H9 (cell line): ENCODE results near the gene AP3B2. TPM values are rescaled to one million over a fixed set of nuclear protein-coding genes. Genes with fewer than 3 reads are reported as not detected.

Experiments used
- DNase-seq: peaks from one replicate; pipeline ENCODE4 v3.0.0-alpha.2; 2017
- H2AFZ ChIP-seq: one replicate; pipeline ENCODE4 v1.6.1; 2013; ENCODE audit warnings: mild to moderate bottlenecking, low read length, control low read depth, moderate library complexity
- H2AK5ac ChIP-seq: 2 replicates; pipeline ENCODE4 v1.6.1; 2013; ENCODE audit warnings: low read length, control low read depth, mixed read lengths; ENCODE audit not compliant: insufficient read length
- H2BK120ac ChIP-seq: one replicate; pipeline ENCODE4 v1.6.1; 2013; ENCODE audit warnings: low read depth, mild to moderate bottlenecking, low read length, control low read depth, inconsistent platforms; ENCODE audit not compliant: poor library complexity, severe bottlenecking
- H2BK12ac ChIP-seq: 2 replicates; pipeline ENCODE4 v1.6.1; 2013; ENCODE audit warnings: low read length, control low read depth, mixed read lengths, low read depth; ENCODE audit not compliant: insufficient read length
- H2BK15ac ChIP-seq: 2 replicates; pipeline ENCODE4 v1.6.1; 2013; ENCODE audit warnings: low read depth, low read length, control low read depth
- H2BK20ac ChIP-seq: one replicate; pipeline ENCODE4 v1.6.1; 2013; ENCODE audit warnings: low read depth, mild to moderate bottlenecking, low read length, control low read depth, inconsistent platforms; ENCODE audit not compliant: poor library complexity, severe bottlenecking
- H2BK5ac ChIP-seq: 2 replicates; pipeline ENCODE4 v1.6.1; 2013; ENCODE audit warnings: low read length, control low read depth, mixed read lengths; ENCODE audit not compliant: insufficient read length
- H3K14ac ChIP-seq: 2 replicates; pipeline ENCODE4 v1.6.1; 2013; ENCODE audit warnings: low read length, control low read depth; ENCODE audit not compliant: insufficient read depth
- H3K18ac ChIP-seq: 2 replicates; pipeline ENCODE4 v1.6.1; 2013; ENCODE audit warnings: low read depth, mild to moderate bottlenecking, mixed read lengths, low read length, control low read depth; ENCODE audit not compliant: insufficient read length
- H3K23ac ChIP-seq: 2 replicates; pipeline ENCODE4 v1.6.1; 2013; ENCODE audit warnings: low read length, control low read depth, mixed read lengths, low read depth; ENCODE audit not compliant: insufficient read length
- H3K23me2 ChIP-seq: 2 replicates; pipeline ENCODE4 v1.6.1; 2013; ENCODE audit warnings: low read depth, mild to moderate bottlenecking, mixed read lengths, low read length, control low read depth; ENCODE audit not compliant: insufficient read length, poor library complexity, severe bottlenecking
- H3K27ac ChIP-seq: 2 replicates; pipeline ENCODE4 v1.5.1; 2013; ENCODE audit warnings: low read length, control low read depth, mixed read lengths, low read depth; ENCODE audit not compliant: insufficient read length
- H3K27me3 ChIP-seq: 2 replicates; pipeline ENCODE4 v1.6.1; 2013; ENCODE audit warnings: low read length, control low read depth, inconsistent platforms; ENCODE audit not compliant: insufficient read depth
- H3K4ac ChIP-seq: 2 replicates; pipeline ENCODE4 v1.6.1; 2013; ENCODE audit warnings: low read depth, mild to moderate bottlenecking, control low read depth, inconsistent platforms, low read length, moderate library complexity
- H3K4me1 ChIP-seq: 2 replicates; pipeline ENCODE4 v1.6.1; 2013; ENCODE audit warnings: low read length, control low read depth, inconsistent platforms; ENCODE audit not compliant: insufficient read depth
- H3K4me2 ChIP-seq: 2 replicates; pipeline ENCODE4 v1.6.1; 2013; ENCODE audit warnings: low read length, control low read depth, mixed read lengths; ENCODE audit not compliant: insufficient read length, insufficient read depth
- H3K56ac ChIP-seq: 2 replicates; pipeline ENCODE4 v1.6.1; 2013; ENCODE audit warnings: low read depth, mild to moderate bottlenecking, mixed read lengths, low read length, control low read depth; ENCODE audit not compliant: insufficient read length
- H3K79me1 ChIP-seq: 2 replicates; pipeline ENCODE4 v1.6.1; 2013; ENCODE audit warnings: low read depth, mild to moderate bottlenecking, moderate library complexity, low read length, control low read depth, inconsistent platforms; ENCODE audit not compliant: insufficient read depth, poor library complexity, severe bottlenecking
- H3K79me2 ChIP-seq: 2 replicates; pipeline ENCODE4 v1.6.1; 2013; ENCODE audit warnings: low read length, control low read depth, inconsistent platforms; ENCODE audit not compliant: insufficient read depth
- H3K9ac ChIP-seq: 2 replicates; pipeline ENCODE4 v1.6.1; 2013; ENCODE audit warnings: low read length, control low read depth, mixed read lengths; ENCODE audit not compliant: insufficient read length; ENCODE audit errors: extremely low read depth
- H3K9me3 ChIP-seq: one replicate; pipeline ENCODE4 v1.6.1; 2013; ENCODE audit warnings: low read depth, low read length, inconsistent platforms; ENCODE audit not compliant: control insufficient read depth
- H3T11ph ChIP-seq: one replicate; pipeline ENCODE4 v1.6.1; 2013; ENCODE audit warnings: mild to moderate bottlenecking, low read length, control low read depth, inconsistent platforms
- H4K20me1 ChIP-seq: one replicate; pipeline ENCODE4 v1.6.1; 2013; ENCODE audit not compliant: control insufficient read depth, insufficient read length, insufficient read depth
- H4K5ac ChIP-seq: 2 replicates; pipeline ENCODE4 v1.6.1; 2013; ENCODE audit warnings: low read depth, mild to moderate bottlenecking, mixed read lengths, low read length, control low read depth; ENCODE audit not compliant: insufficient read length
- H4K8ac ChIP-seq: replicated peaks from 2 replicates; pipeline ENCODE4 v1.6.1; 2013; ENCODE audit warnings: low read length, control low read depth, mixed read lengths, low read depth; ENCODE audit not compliant: insufficient read length
- H4K91ac ChIP-seq: 2 replicates; pipeline ENCODE4 v1.6.1; 2013; ENCODE audit warnings: low read depth, mild to moderate bottlenecking, moderate library complexity, mixed read lengths, low read length, control low read depth; ENCODE audit not compliant: insufficient read length
- H3K27ac Mint-ChIP-seq, 3 experiments: 2 replicates in 2 of 3; 3 replicates in 1 of 3; pipeline ENCODE4 v1.8.0; 2020 to 2021; ENCODE audit warnings: mixed read lengths in 3 of 3, mild to moderate bottlenecking in 1 of 3, moderate library complexity in 1 of 3
- H3K27me3 Mint-ChIP-seq: 2 replicates; pipeline ENCODE4 v1.8.0; 2021; ENCODE audit warnings: low read depth, mild to moderate bottlenecking, moderate library complexity, mixed read lengths
- H3K36me3 Mint-ChIP-seq, 3 experiments: 2 replicates in 2 of 3; 3 replicates in 1 of 3; pipeline ENCODE4 v1.8.0; 2020 to 2021; ENCODE audit warnings: low read depth in 3 of 3, mixed read lengths in 3 of 3; ENCODE audit not compliant: insufficient read depth in 1 of 3
- H3K4me1 Mint-ChIP-seq, 2 experiments: 2 replicates each; pipeline ENCODE4 v1.8.0; 2020; ENCODE audit warnings: mixed read lengths in 2 of 2
- H3K4me3 Mint-ChIP-seq, 2 experiments: 2 replicates in 1 of 2; 3 replicates in 1 of 2; pipeline ENCODE4 v1.8.0; 2020 to 2021; ENCODE audit warnings: mild to moderate bottlenecking in 2 of 2, mixed read lengths in 2 of 2, moderate library complexity in 1 of 2
- H3K9me3 Mint-ChIP-seq, 2 experiments: 2 replicates in 1 of 2; 3 replicates in 1 of 2; pipeline ENCODE4 v1.8.0; 2020; ENCODE audit warnings: mild to moderate bottlenecking in 2 of 2, mixed read lengths in 2 of 2, moderate library complexity in 1 of 2
- WGBS: extraction: QIAGEN DNeasy Blood & Tissue Kit; methylation state at CpG from one replicate; pipeline ENCODE4 v1.1.7; 2013; ENCODE audit warnings: missing lambda C conversion rate, low lambda C conversion rate, mixed read lengths; ENCODE audit not compliant: insufficient read length; ENCODE audit errors: extremely low coverage; 5-methylcytosine and 5-hydroxymethylcytosine counted together
- total RNA-seq: library from RNA; stranded (reverse); gene quantifications from 2 replicates; pipeline ENCODE4 v1.2.1, GENCODE V29; 2021
- TF ChIP-seq, protein P1 (sequence below): fragments of 200-600 bp; sonication (generic); conservative IDR thresholded peaks from 3 replicates; pipeline ENCODE4 v1.8.0; 2021; ENCODE audit warnings: antibody characterized with exemption, mild to moderate bottlenecking

AP3B2 gene
- total RNA-seq, 1 experiment from 2014 or later = 10.6 TPM

DNA sequence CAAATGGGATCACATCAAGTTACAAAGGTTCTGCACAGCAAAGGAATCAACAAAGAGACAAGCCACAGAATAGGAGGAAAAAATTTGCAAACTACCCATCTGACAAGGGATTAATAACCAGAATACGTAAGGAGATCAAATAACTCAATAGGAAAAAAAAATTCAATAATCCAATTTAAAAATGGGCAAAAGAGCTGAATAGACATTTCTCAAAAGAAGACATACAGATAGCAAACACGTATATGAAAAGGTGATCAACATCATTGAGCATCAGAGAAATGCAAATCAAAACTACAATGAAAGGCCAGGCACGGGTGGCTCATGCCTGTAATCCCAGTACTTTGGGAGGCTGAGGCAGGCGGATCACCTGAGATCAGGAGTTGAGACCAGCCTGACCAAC lies 39.0 kb downstream of the AP3B2 start:
- Mint-ChIP-seq H3K4me3 (no peak overlapping the region), H3K9me3 (no peaks in the 10 kb centered on the region), H3K27ac (no peak overlapping the region), H3K4me1 (peaks cover 0 to 3% of the 10 kb centered on the region in 2 experiments; a peak in 2 of 4 replicates), H3K36me3 (no peaks in the 10 kb centered on the region; a peak in 1 of 7 replicates), H3K27me3 (no peaks in the 10 kb centered on the region)
- no peaks in the 10 kb centered on the region for H3K23me2 ChIP-seq
- H3K79me2 ChIP-seq = no peaks in the 10 kb centered on the region
- no peak overlapping the region for H2BK20ac ChIP-seq
- H4K20me1 ChIP-seq = no peaks in the 10 kb centered on the region
- no peak for DNase-seq
- no peak overlapping the region for H3K14ac ChIP-seq
- no peak overlapping the region for H3K27ac ChIP-seq
- no peak overlapping the region for H3K4ac ChIP-seq
- no peaks in the 10 kb centered on the region for H3K4me1 ChIP-seq
- H2BK120ac ChIP-seq = no peak overlapping the region
- no peaks in the 10 kb centered on the region for H3K9me3 ChIP-seq
- no peak overlapping the region for H4K91ac ChIP-seq
- no CpG with 5 or more reads among the region's 4 CpGs for WGBS
- H4K8ac ChIP-seq = no peak overlapping the region
- H3K79me1 ChIP-seq = no peaks in the 10 kb centered on the region
- no peak overlapping the region for H3T11ph ChIP-seq
- H2BK5ac ChIP-seq = no peak overlapping the region
- H3K56ac ChIP-seq = no peak overlapping the region
- H2AK5ac ChIP-seq = no peak overlapping the region
- no peak overlapping the region for H2BK15ac ChIP-seq
- H2AFZ ChIP-seq = no peak overlapping the region
- H3K4me2 ChIP-seq = no peak overlapping the region
- H4K5ac ChIP-seq = no peak overlapping the region
- TF ChIP-seq, protein P1, sequence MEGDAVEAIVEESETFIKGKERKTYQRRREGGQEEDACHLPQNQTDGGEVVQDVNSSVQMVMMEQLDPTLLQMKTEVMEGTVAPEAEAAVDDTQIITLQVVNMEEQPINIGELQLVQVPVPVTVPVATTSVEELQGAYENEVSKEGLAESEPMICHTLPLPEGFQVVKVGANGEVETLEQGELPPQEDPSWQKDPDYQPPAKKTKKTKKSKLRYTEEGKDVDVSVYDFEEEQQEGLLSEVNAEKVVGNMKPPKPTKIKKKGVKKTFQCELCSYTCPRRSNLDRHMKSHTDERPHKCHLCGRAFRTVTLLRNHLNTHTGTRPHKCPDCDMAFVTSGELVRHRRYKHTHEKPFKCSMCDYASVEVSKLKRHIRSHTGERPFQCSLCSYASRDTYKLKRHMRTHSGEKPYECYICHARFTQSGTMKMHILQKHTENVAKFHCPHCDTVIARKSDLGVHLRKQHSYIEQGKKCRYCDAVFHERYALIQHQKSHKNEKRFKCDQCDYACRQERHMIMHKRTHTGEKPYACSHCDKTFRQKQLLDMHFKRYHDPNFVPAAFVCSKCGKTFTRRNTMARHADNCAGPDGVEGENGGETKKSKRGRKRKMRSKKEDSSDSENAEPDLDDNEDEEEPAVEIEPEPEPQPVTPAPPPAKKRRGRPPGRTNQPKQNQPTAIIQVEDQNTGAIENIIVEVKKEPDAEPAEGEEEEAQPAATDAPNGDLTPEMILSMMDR = no peak
- H3K18ac ChIP-seq = no peak overlapping the region
- no peaks in the 10 kb centered on the region for H3K27me3 ChIP-seq
- no peak overlapping the region for H2BK12ac ChIP-seq
- no peak overlapping the region for H3K23ac ChIP-seq
- H3K9ac ChIP-seq = no peak overlapping the region
